HepG2 (cell line): ENCODE data around the gene AQP12A. TPM values are rescaled to one million over a fixed set of nuclear protein-coding genes. Genes with fewer than 3 reads are reported as not detected.

ENCODE experiments used
- ATAC-seq: fragments of 200-7000 bp; cut with Tn5 transposase; 3 replicates; pipeline ENCODE4 v1.9.1; 2020; ENCODE audit warnings: mild to moderate bottlenecking, moderate library complexity
- BruUV-seq: library from RNA; stranded (reverse); fragments of 400-500 nt; replicated peaks from 2 replicates; lab custom pipeline; 2021; lab: Mats Ljungman, UMichigan
- CTCF ChIA-PET: fragments of 300-600 bp; formaldehyde crosslinking; extraction: SDS; loops from one replicate; lab custom pipeline; 2021; ENCODE audit warnings: low total read pairs, inconsistent platforms, low intra/inter-chr PET ratio; lab: Yijun Ruan, JAX
- POLR2A ChIA-PET: fragments of 350-600 bp; sonication (Branson Sonifier 250); formaldehyde crosslinking; loops from one replicate; lab custom pipeline; 2020; ENCODE audit warnings: antibody characterized with exemption, inconsistent platforms; lab: Yijun Ruan, JAX
- DNase-seq: peaks from one replicate; pipeline ENCODE4 v3.0.0-alpha.2; 2015; ENCODE audit warnings: low spot score
- FAIRE-seq: peaks from 3 replicates; lab custom pipeline; 2011; peaks lifted over from hg19 to GRCh38; lab: Jason Lieb, UNC
- H2AFZ ChIP-seq: one replicate; pipeline ENCODE4 v1.6.1; 2011; ENCODE audit warnings: low read length, inconsistent platforms
- H3K27ac ChIP-seq: fragments of 300-600 bp; 3 replicates; pipeline ENCODE4 v1.8.0; 2011; ENCODE audit warnings: mixed run types, mild to moderate bottlenecking, mixed read lengths, low read length, inconsistent platforms; ENCODE audit not compliant: insufficient read depth; ENCODE audit errors: extremely low read length
- H3K27me3 ChIP-seq, 2 experiments: fragments of 200-600 bp in 1 of 2; 2 replicates in 1 of 2; 3 replicates in 1 of 2; pipeline versions ENCODE4 v1.6.0 to v1.8.0; 2011; ENCODE audit warnings: low read length in 2 of 2, mild to moderate bottlenecking in 2 of 2, moderate library complexity in 2 of 2, inconsistent platforms in 1 of 2; ENCODE audit not compliant: insufficient read depth in 2 of 2, control insufficient read depth in 1 of 2
- H3K36me3 ChIP-seq, 2 experiments: fragments of 200-600 bp in 1 of 2; replicated peaks in 1 of 2; 2 replicates in 1 of 2; 3 replicates in 1 of 2; pipeline versions ENCODE4 v1.5.1 to v1.8.0; 2011; ENCODE audit warnings: low read length in 2 of 2, inconsistent platforms in 1 of 2; ENCODE audit not compliant: insufficient read depth in 2 of 2, control insufficient read depth in 1 of 2
- H3K4me1 ChIP-seq: 2 replicates; pipeline ENCODE4 v1.5.1; 2012; ENCODE audit warnings: low read length, inconsistent platforms; ENCODE audit not compliant: insufficient read depth
- H3K4me2 ChIP-seq: 2 replicates; pipeline ENCODE4 v1.6.0; 2011; ENCODE audit warnings: low read depth, low read length, inconsistent platforms
- H3K4me3 ChIP-seq, 3 experiments: fragments of 200-600 bp in 1 of 3; sonication (generic), shearing (Covaris generic) in 1 of 3; replicated peaks in 1 of 3; 2 replicates each; pipeline ENCODE4 v1.5.1; 2011 to 2016; ENCODE audit warnings: low read length in 3 of 3, inconsistent platforms in 2 of 3, low read depth in 2 of 3, mild to moderate bottlenecking in 2 of 3, control low read depth in 1 of 3, mixed read lengths in 1 of 3; ENCODE audit not compliant: insufficient read depth in 1 of 3
- H3K79me2 ChIP-seq: one replicate; pipeline ENCODE4 v1.6.1; 2011; ENCODE audit warnings: low read length, inconsistent platforms; ENCODE audit not compliant: insufficient read depth
- H3K9ac ChIP-seq: 2 replicates; pipeline ENCODE4 v1.6.0; 2011; ENCODE audit warnings: mild to moderate bottlenecking, low read depth, low read length, inconsistent platforms; ENCODE audit not compliant: insufficient read depth
- H3K9me3 ChIP-seq: 2 replicates; pipeline ENCODE4 v1.5.1; 2012; ENCODE audit warnings: mild to moderate bottlenecking, low read length
- H4K20me1 ChIP-seq: 2 replicates; pipeline ENCODE4 v1.6.0; 2011; ENCODE audit warnings: inconsistent platforms, mild to moderate bottlenecking, low read length, moderate library complexity; ENCODE audit not compliant: insufficient read depth
- ZNF629 ChIP-seq: sonication (generic); formaldehyde crosslinking; conservative IDR thresholded peaks from 2 replicates; pipeline ENCODE4 v1.5.0; 2020; ENCODE audit warnings: missing genetic modification reagents
- WGBS: methylation state at CpG from one replicate; pipeline ENCODE4 v1.1.6; 2017; ENCODE audit warnings: low lambda C conversion rate; 5-methylcytosine and 5-hydroxymethylcytosine counted together
- in situ Hi-C: cut with HindIII; loops from 2 replicates; pipeline ENCODE4 v1.10.0; 2017; ENCODE audit warnings: low pct_unique_long_range_greater_than_20kb; ENCODE audit not compliant: extremely low pct_ligation_motif_present
- intact Hi-C: fragments of 100-400 bp; cut with micrococcal nuclease; formaldehyde crosslinking; loops from one replicate; pipeline ENCODE4 v1.10.0; 2022; ENCODE audit not compliant: unreplicated experiment
- polyA plus RNA-seq, 8 experiments: library from polyadenylated mRNA; depleted of rRNA in 3 of 8; stranded (reverse) in 7 of 8; unstranded in 1 of 8; fragments of >200 nt; fragmentation: Illumina TruSeq in 4 of 8; extraction: Trizol in 4 of 8; gene quantifications; 2 replicates each; pipeline versions ENCODE4 v1.2.1 to v1.2.3, GENCODE V29; 2011 to 2016; ENCODE audit warnings: low read depth in 4 of 8, missing spikeins in 1 of 8, mixed read lengths in 1 of 8; ENCODE audit not compliant: insufficient read depth in 1 of 8
- total RNA-seq, 5 experiments: library from RNA; depleted of rRNA; stranded (reverse); fragments of >200 nt; fragmentation: Illumina TruSeq; extraction: Trizol; gene quantifications; 2 replicates each; pipeline ENCODE4 v1.2.3, GENCODE V29; 2016; ENCODE audit warnings: low read depth in 1 of 5
- TF ChIP-seq, protein P1 (sequence below): sonication (generic); formaldehyde crosslinking; IDR thresholded peaks from 2 replicates; pipeline ENCODE4 v1.5.1; 2020; ENCODE audit warnings: mild to moderate bottlenecking, missing genetic modification reagents, moderate library complexity

Gene AQP12A
- total and polyA plus RNA-seq, 2 of the 13 experiments (the other 11 are each of a cell fraction or from before 2014, with no cell fraction given), result not detected

DNA sequence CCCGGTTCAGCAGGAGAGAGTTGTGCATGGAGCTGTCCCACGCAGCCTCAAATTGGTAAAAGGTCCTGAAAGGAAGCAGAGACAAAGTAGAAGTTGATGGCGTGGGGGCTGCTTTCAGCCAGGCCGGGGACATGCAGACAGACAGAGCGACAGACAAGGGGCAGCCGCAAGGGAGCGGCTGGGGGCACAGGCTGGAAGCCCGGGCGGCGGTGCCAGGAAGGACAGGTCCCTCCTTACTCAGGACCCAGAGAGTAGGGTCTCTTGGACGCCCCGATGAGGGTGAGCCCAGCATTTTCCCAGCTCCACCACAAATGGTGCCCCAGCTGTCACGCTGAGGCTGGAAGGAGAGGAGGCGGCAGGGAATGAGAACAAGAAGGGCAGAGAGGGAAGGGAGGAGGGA, 35.2 kb downstream of the AQP12A start (continued):
- TF ChIP-seq, protein P1, sequence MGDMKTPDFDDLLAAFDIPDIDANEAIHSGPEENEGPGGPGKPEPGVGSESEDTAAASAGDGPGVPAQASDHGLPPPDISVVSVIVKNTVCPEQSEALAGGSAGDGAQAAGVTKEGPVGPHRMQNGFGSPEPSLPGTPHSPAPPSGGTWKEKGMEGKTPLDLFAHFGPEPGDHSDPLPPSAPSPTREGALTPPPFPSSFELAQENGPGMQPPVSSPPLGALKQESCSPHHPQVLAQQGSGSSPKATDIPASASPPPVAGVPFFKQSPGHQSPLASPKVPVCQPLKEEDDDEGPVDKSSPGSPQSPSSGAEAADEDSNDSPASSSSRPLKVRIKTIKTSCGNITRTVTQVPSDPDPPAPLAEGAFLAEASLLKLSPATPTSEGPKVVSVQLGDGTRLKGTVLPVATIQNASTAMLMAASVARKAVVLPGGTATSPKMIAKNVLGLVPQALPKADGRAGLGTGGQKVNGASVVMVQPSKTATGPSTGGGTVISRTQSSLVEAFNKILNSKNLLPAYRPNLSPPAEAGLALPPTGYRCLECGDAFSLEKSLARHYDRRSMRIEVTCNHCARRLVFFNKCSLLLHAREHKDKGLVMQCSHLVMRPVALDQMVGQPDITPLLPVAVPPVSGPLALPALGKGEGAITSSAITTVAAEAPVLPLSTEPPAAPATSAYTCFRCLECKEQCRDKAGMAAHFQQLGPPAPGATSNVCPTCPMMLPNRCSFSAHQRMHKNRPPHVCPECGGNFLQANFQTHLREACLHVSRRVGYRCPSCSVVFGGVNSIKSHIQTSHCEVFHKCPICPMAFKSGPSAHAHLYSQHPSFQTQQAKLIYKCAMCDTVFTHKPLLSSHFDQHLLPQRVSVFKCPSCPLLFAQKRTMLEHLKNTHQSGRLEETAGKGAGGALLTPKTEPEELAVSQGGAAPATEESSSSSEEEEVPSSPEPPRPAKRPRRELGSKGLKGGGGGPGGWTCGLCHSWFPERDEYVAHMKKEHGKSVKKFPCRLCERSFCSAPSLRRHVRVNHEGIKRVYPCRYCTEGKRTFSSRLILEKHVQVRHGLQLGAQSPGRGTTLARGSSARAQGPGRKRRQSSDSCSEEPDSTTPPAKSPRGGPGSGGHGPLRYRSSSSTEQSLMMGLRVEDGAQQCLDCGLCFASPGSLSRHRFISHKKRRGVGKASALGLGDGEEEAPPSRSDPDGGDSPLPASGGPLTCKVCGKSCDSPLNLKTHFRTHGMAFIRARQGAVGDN (CRISPR knock-in tag), result no peak

DNA sequence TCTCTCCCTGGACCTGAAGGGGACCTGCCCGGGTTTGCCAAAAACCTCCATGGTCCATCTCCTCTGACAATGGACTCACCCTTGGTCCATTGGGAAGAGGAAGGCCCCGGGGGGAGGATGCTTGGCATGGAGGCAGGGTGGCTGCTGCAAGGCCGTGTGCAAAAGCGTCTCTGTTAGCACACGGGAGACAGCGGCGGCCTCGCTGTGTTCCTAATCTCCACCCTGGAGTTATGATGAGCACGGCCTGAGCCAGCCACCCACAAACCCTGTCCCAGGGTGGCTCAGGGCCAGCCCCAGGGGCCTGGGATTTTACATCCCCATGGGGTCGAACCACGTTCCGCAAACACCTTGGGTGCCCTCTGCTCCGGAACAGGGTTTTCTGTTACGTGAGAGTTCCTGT, 35.8 kb downstream of the AQP12A start:
- CTCF ChIA-PET, result no interaction called here
- Histone ChIP-seq H3K27me3 (peaks cover 55 to 95% of the 10 kb centered on the region in 2 experiments), H3K36me3 (no peaks in the 10 kb centered on the region), H4K20me1 (no peaks in the 10 kb centered on the region), H3K79me2 (no peaks in the 10 kb centered on the region), H3K4me1 (no peaks in the 10 kb centered on the region), H3K4me2 (no peak overlapping the region), H3K27ac (no peak overlapping the region), H2AFZ (no peak overlapping the region), H3K4me3 (no peak overlapping the region), H3K9ac (no peak overlapping the region), H3K9me3 (no peaks in the 10 kb centered on the region)
- intact Hi-C loops, result no loop called here
- no peak for DNase-seq
- BruUV-seq, result no TSS peak
- FAIRE-seq, result no peak
- POLR2A ChIA-PET, result no interaction called here
- in situ Hi-C loops, result no loop called here
- no peak for ATAC-seq
- TF ChIP-seq, protein P1 (CRISPR knock-in tag), result 0 out of 2 replicates have a peak, but pooled peaks have one; percentile 1
- no peak for TF ChIP-seq ZNF629 (CRISPR knock-in tag)
- WGBS, result 20% methylated on average over 8 of the region's 14 CpGs
